Aorta (tissue), 5 donors: ENCODE measurements around the gene RAB22A. TPM values are rescaled to one million over a fixed set of nuclear protein-coding genes. Genes with fewer than 3 reads are reported as not detected.
"Not testable (repeated sequence)": the region's sequence is repeated elsewhere in the genome, so short reads cannot be mapped to it uniquely, and the experiment has no call there.

Source experiments
- ATAC-seq: fragments of 200-7000 bp; cut with Tn5 transposase; one replicate; pipeline ENCODE4 v1.9.1; 2022; ENCODE audit warnings: moderate library complexity; ENCODE audit not compliant: low FRiP score
- DNase-seq, 2 donors: peaks; one replicate each; pipeline ENCODE4 v3.0.0-alpha.2; 2020
- H3K27ac ChIP-seq, 2 donors: one replicate each; pipeline ENCODE4 v1.5.1; 2013; ENCODE audit warnings: low read length in 2 of 2, mild to moderate bottlenecking in 2 of 2, moderate library complexity in 2 of 2, control low read depth in 1 of 2, inconsistent platforms in 1 of 2, low read depth in 1 of 2
- H3K27me3 ChIP-seq, 2 donors: one replicate each; pipeline ENCODE4 v1.6.1; 2013; ENCODE audit warnings: control low read depth in 1 of 2, low read length in 1 of 2, mild to moderate bottlenecking in 1 of 2, moderate library complexity in 1 of 2; ENCODE audit not compliant: insufficient read depth in 2 of 2, control insufficient read depth in 1 of 2
- H3K36me3 ChIP-seq, 2 donors: one replicate each; pipeline ENCODE4 v1.6.1; 2013; ENCODE audit warnings: control low read depth in 1 of 2, low read length in 1 of 2, mild to moderate bottlenecking in 1 of 2; ENCODE audit not compliant: insufficient read depth in 2 of 2, control insufficient read depth in 1 of 2
- H3K4me1 ChIP-seq, 2 donors: one replicate each; pipeline ENCODE4 v1.6.1; 2013; ENCODE audit warnings: low read length in 2 of 2, control low read depth in 1 of 2, mild to moderate bottlenecking in 1 of 2, moderate library complexity in 1 of 2; ENCODE audit not compliant: insufficient read depth in 2 of 2, control insufficient read depth in 1 of 2
- H3K4me3 ChIP-seq, 2 donors: one replicate each; pipeline ENCODE4 v1.5.1; 2013; ENCODE audit warnings: low read length in 2 of 2, control low read depth in 1 of 2, mild to moderate bottlenecking in 1 of 2
- H3K9me3 ChIP-seq: one replicate; pipeline ENCODE4 v1.6.1; 2013; ENCODE audit warnings: mild to moderate bottlenecking, low read length; ENCODE audit not compliant: control insufficient read depth
- WGBS, 2 donors: extraction: QIAGEN DNeasy Blood & Tissue Kit; methylation state at CpG; one replicate each; pipeline ENCODE4 v1.1.7; 2013; 5-methylcytosine and 5-hydroxymethylcytosine counted together
- intact Hi-C, 2 donors: fragments of 100-400 bp; cut with DNase I; formaldehyde crosslinking; loops; one replicate each; pipeline versions ENCODE4 v1.14.2 to v1.15.0; 2022
- polyA plus RNA-seq, 2 donors: library from polyadenylated mRNA; stranded (reverse); fragments of 200-250 nt; gene quantifications; one replicate each; pipeline ENCODE4 v1.2.3, GENCODE V29; 2013
- total RNA-seq, 2 donors: library from RNA; stranded (reverse); fragmentation: NEBNext Ultra II Directional; extraction: Animal tissue kit (Norgen Biotek cat#: 25700); gene quantifications; one replicate each; pipeline ENCODE4 v1.2.1, GENCODE V29; 2021
- donor health status: healthy with polysubstance abuse.
- donor health status: Bipolar disorder and iron deficiency.
- donor health status: DM: no; HTN: no; CAD: no.
- donor health status: DM: no; HTN: no; CAD: no.
- donor health status: DM: yes; HTN: yes; CAD: no.

Gene RAB22A
- total and polyA plus RNA-seq, 4 donors = 7.3 to 26.8 (median 17.4) TPM

DNA sequence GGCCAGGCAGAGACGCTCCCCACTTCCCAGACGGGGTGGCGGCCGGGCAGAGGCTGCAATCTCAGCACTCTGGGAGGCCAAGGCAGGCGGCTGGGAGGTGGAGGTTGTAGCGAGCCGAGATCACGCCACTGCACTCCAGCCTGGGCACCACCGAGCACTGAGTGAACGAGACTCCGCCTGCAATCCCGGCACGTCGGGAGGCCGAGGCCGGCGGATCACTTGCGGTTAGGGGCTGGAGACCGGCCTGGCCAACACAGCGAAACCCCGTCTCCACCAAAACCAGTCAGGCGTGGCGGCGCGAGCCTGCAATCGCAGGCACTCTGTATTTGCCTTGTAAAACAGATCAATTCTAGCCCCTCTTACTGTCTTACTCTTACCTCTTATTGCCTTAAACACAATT lies 105.3 kb downstream of the RAB22A start:
- intact Hi-C loops, H3K27me3 ChIP-seq, DNase-seq, H3K4me1 ChIP-seq, H3K9me3 ChIP-seq, H3K27ac ChIP-seq, ATAC-seq, H3K36me3 ChIP-seq, H3K4me3 ChIP-seq: not testable (repeated sequence)
- 95 to 96% methylated on average over 21 to 26 of the region's 26 CpGs for WGBS, 2 donors

DNA sequence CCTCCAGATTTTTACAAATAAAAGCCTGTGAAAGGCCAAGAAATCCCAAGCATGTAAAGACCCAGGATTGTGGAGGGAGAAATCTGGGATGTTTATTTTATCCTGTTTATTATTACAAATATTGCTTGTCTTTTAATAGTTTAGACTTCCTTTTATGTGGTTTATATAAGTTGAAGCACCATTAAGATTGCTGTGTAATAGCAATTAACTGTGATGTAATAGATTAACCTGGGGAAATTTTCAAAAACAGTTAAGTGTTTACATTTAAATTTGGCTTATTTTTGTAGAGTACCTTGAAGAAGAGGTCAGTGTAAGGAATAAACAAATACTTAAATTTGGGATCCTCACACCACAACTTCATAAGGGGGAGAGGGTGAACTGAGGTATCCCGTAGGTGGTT lies 106.5 kb downstream of the RAB22A start:
- ATAC-seq (no peak), DNase-seq (no peak)
- Histone ChIP-seq H3K4me3 (no peak overlapping the region), H3K4me1 (no peaks in the 10 kb centered on the region), H3K36me3 (peaks cover 0 to 8% of the 10 kb centered on the region in 2 donors), H3K9me3 (no peaks in the 10 kb centered on the region), H3K27ac (no peak overlapping the region), H3K27me3 (no peaks in the 10 kb centered on the region)
- 88 to 96% methylated on average over 1 of the region's 1 CpG for WGBS, 2 donors
- intact Hi-C loops = no loop called here

DNA sequence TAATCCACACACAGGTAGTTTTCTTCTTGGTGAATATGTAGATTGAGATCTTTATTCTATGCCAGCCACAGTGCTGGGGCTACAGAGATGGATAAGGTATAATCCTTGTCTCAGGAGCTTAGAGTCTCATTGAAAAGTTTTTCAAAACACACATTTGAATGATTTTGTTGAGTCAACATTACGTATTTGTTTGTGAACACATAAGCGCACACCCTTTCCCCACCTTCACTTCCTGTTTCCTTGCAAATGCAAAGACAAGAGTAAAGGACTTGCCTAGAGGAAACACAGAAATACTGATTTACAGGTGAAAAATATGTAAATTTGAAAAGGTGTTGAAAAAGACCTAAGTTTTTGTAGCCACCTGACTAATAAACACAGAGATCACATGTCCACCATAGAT lies 107.3 kb downstream of the RAB22A start:
- 96 to 97% methylated on average over 2 of the region's 2 CpGs for WGBS, 2 donors
- peaks cover 0 to 8% of the 10 kb centered on the region in 2 donors for H3K36me3 ChIP-seq

More for the DNA sequence above, 107.3 kb downstream of the RAB22A start:
- ATAC-seq (no peak), DNase-seq (no peak)
- no peaks in the 10 kb centered on the region for H3K27me3 ChIP-seq
- H3K9me3 ChIP-seq = no peaks in the 10 kb centered on the region
- no peak overlapping the region for H3K27ac ChIP-seq
- intact Hi-C loops = no loop called here
- no peaks in the 10 kb centered on the region for H3K4me1 ChIP-seq
- no peak overlapping the region for H3K4me3 ChIP-seq

Other genes starting within 250 kb of the RAB22A start
- gene ANKRD60, start 81.1 kb upstream of the RAB22A start, total RNA-seq = not detected
- gene ANKRD60, start 81.1 kb upstream of the RAB22A start, polyA plus RNA-seq = not detected
- gene VAPB, start 79.5 kb downstream of the RAB22A start, total RNA-seq = 10 to 100 TPM; 47.6 to 50.6 TPM
- 10 to 100 TPM; 20.9 to 23.0 TPM for gene VAPB, start 79.5 kb downstream of the RAB22A start, polyA plus RNA-seq
- 10 to 100 TPM in 1 of 2 donors, 1 to 10 TPM in 1; 1.7 to 14.6 TPM for gene APCDD1L, start 205.7 kb downstream of the RAB22A start, total RNA-seq
- gene APCDD1L, start 205.7 kb downstream of the RAB22A start, polyA plus RNA-seq = 1 to 10 TPM; 1.3 to 2.4 TPM